Spleen (tissue), 11 donors: ENCODE results near the gene ANKRD27. TPM values are rescaled to one million over a fixed set of nuclear protein-coding genes. Genes with fewer than 3 reads are reported as not detected.

Experiments used
- DNase-seq: peaks from one replicate; pipeline ENCODE4 v3.0.0-alpha.2; 2020
- H3K27ac ChIP-seq, 8 donors: fragments of 200-600 bp; sonication (generic) in 7 of 8; 1 replicate in 4 of 8; 2 replicates in 4 of 8; pipeline versions ENCODE4 v1.5.0 to v1.8.0; 2016 to 2021; ENCODE audit warnings: inconsistent platforms in 4 of 8, mild to moderate bottlenecking in 4 of 8, moderate library complexity in 1 of 8
- H3K27me3 ChIP-seq, 7 donors: fragments of 200-600 bp; sonication (generic) in 6 of 7; replicated peaks in 1 of 7; 1 replicate in 4 of 7; 2 replicates in 3 of 7; pipeline versions ENCODE4 v1.5.0 to v1.8.0; 2016 to 2021; ENCODE audit warnings: inconsistent platforms in 3 of 7, mild to moderate bottlenecking in 1 of 7
- H3K36me3 ChIP-seq, 6 donors: fragments of 200-600 bp; sonication (generic) in 5 of 6; 1 replicate in 4 of 6; 2 replicates in 2 of 6; pipeline versions ENCODE4 v1.5.0 to v1.8.0; 2016 to 2021; ENCODE audit warnings: inconsistent platforms in 2 of 6
- H3K4me1 ChIP-seq, 6 donors: fragments of 200-600 bp; sonication (generic) in 5 of 6; 1 replicate in 3 of 6; 2 replicates in 3 of 6; pipeline versions ENCODE4 v1.5.0 to v1.8.0; 2016 to 2021; ENCODE audit warnings: inconsistent platforms in 3 of 6
- H3K4me3 ChIP-seq, 8 donors: fragments of 200-600 bp; sonication (generic) in 7 of 8; 1 replicate in 4 of 8; 2 replicates in 4 of 8; pipeline versions ENCODE4 v1.5.0 to v1.8.0; 2016 to 2021; ENCODE audit warnings: inconsistent platforms in 4 of 8, mild to moderate bottlenecking in 4 of 8, moderate library complexity in 2 of 8
- H3K9me3 ChIP-seq, 8 donors: fragments of 200-600 bp; sonication (generic) in 7 of 8; 1 replicate in 4 of 8; 2 replicates in 4 of 8; pipeline versions ENCODE4 v1.5.0 to v1.8.0; 2016 to 2021; ENCODE audit warnings: inconsistent platforms in 4 of 8
- POLR2A ChIP-seq, 3 donors: fragments of 450-650 bp; IDR thresholded peaks; one replicate each; pipeline ENCODE4 v1.5.1; 2017; ENCODE audit warnings: antibody characterized with exemption in 3 of 3, mild to moderate bottlenecking in 1 of 3
- POLR2AphosphoS5 ChIP-seq, 3 donors: sonication (generic); formaldehyde crosslinking; IDR thresholded peaks; one replicate each; pipeline ENCODE4 v1.5.1; 2017; ENCODE audit warnings: antibody characterized with exemption in 3 of 3
- WGBS, 5 donors: extraction: QIAGEN DNeasy Blood & Tissue Kit in 3 of 5; methylation state at CpG; one replicate each; pipeline versions ENCODE4 v1.1.5 to v1.1.7; 2013 to 2018; 5-methylcytosine and 5-hydroxymethylcytosine counted together
- intact Hi-C: fragments of 100-400 bp; cut with DNase I; formaldehyde crosslinking; loops from one replicate; pipeline ENCODE4 v1.15.0; 2023; ENCODE audit warnings: low total_unique reads
- polyA plus RNA-seq, 3 donors: library from polyadenylated mRNA; stranded (reverse); fragments of 200-250 nt; gene quantifications; one replicate each; pipeline ENCODE4 v1.2.1, GENCODE V29; 2013
- total RNA-seq, 7 donors: library from RNA; depleted of rRNA in 3 of 7; stranded (reverse); fragments of >200 nt in 3 of 7; fragmentation: NEBNext Ultra II Directional in 4 of 7; extraction: Animal tissue kit (Norgen Biotek cat#: 25700) in 4 of 7; gene quantifications; one replicate each; pipeline versions ENCODE4 v1.1.0 to v1.2.1, GENCODE V29; 2016 to 2021
- TF ChIP-seq, protein P1 (sequence below), 11 experiments: fragments of 200-600 bp in 7 of 11; fragments of 450-650 bp in 4 of 11; sonication (generic) in 4 of 11; IDR thresholded peaks in 8 of 11; conservative IDR thresholded peaks in 3 of 11; 1 replicate in 7 of 11; 2 replicates in 4 of 11; pipeline versions ENCODE4 v1.4.0 to v1.8.0; 2016 to 2021; ENCODE audit warnings: antibody characterized with exemption in 11 of 11, inconsistent platforms in 4 of 11, mild to moderate bottlenecking in 1 of 11
- donor health status: healthy with polysubstance abuse.
- donor health status: DM: no; HTN: no; CAD: no; lungs with moderate emphysema.
- donor health status: DM: no; HTN: no; CAD: no.
- donor health status: Bipolar disorder and iron deficiency.
- donor health status: healthy.
- donor health status: DM: no; HTN: no; CAD: no.
- donor health status: DM: yes; HTN: yes; CAD: no.

ANKRD27 gene
- total and polyA plus RNA-seq, 10 donors = 6.5 to 31.7 (median 28.2) TPM

DNA sequence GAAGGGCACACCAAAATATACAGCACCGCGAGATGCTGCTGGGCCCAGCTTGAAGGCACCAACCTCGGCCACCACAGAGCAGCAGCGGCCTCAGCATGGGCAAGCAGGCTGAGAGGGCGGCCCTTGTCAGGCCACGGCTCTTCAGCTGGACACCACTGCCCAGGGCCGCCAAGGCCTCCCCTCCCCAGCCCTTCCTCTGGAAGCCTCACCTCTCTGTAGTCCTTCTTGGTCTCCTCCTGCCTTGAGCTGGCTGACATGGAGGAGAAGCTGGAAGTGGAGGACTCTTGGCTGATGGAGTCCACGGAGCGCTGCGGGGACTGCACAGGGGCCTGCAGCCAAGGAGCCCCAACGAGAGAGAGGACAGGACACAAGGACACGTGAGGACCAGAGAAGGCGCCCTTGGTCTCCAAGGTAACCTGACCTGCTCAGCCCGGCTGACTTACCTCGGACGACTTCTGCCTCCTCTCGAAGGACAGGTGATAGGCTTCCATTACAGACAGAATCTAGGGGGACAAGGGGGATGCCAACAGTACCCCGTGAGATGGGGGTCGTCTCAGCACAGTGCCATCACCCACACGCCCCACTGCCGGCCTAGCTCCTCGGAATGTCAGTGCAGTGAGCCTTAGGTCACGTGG lies 55.8 kb downstream of the ANKRD27 start:
- Histone ChIP-seq H3K4me1 (no peaks in the 10 kb centered on the region), H3K9me3 (no peaks in the 10 kb centered on the region), H3K27me3 (no peaks in the 10 kb centered on the region), H3K4me3 (no peak overlapping the region), H3K27ac (no peak overlapping the region), H3K36me3 (peaks cover 0 to 100% (median 92%) of the 10 kb centered on the region in 6 donors)
- no peak for DNase-seq
- TF ChIP-seq POLR2A (IDR thresholded peaks at IDR 0.05) = no peak
- TF ChIP-seq POLR2AphosphoS5 (IDR thresholded peaks at IDR 0.05) = no peak
- TF ChIP-seq, protein P1, sequence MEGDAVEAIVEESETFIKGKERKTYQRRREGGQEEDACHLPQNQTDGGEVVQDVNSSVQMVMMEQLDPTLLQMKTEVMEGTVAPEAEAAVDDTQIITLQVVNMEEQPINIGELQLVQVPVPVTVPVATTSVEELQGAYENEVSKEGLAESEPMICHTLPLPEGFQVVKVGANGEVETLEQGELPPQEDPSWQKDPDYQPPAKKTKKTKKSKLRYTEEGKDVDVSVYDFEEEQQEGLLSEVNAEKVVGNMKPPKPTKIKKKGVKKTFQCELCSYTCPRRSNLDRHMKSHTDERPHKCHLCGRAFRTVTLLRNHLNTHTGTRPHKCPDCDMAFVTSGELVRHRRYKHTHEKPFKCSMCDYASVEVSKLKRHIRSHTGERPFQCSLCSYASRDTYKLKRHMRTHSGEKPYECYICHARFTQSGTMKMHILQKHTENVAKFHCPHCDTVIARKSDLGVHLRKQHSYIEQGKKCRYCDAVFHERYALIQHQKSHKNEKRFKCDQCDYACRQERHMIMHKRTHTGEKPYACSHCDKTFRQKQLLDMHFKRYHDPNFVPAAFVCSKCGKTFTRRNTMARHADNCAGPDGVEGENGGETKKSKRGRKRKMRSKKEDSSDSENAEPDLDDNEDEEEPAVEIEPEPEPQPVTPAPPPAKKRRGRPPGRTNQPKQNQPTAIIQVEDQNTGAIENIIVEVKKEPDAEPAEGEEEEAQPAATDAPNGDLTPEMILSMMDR (IDR thresholded peaks at IDR 0.05 in 8 of 11, conservative IDR thresholded peaks at IDR 0.05 in 3 of 11) = no peak
- 91 to 96% (median 92%) methylated on average over 17 to 23 of the region's 23 CpGs for WGBS, 5 donors
- intact Hi-C loops = no loop called here

DNA sequence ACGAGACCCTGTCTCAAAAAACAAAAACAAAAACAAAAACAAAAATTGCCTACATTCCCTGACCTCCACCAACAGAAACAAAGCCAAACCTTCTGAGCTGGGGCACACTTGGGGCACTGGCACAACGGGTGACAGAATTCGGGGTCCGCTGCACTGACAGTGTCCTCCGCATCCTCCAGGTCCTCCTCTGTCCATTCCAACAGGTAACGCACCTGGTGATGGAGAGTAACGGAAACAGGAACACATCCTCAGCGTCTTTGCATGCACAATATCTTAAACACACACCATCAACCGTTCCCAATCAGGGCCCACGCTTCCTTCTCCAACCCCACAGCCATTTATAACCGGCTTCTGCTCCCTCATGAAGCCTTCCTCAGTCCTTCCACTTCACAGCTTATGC lies 59.4 kb downstream of the ANKRD27 start:
- intact Hi-C loops = no loop called here
- H3K36me3 ChIP-seq = peaks cover 0 to 100% (median 75%) of the 10 kb centered on the region in 6 donors
- DNase-seq = no peak
- H3K4me1 ChIP-seq = no peaks in the 10 kb centered on the region
- 84 to 97% (median 86%) methylated on average over 11 of the region's 11 CpGs for WGBS, 5 donors
- TF ChIP-seq POLR2AphosphoS5 (IDR thresholded peaks at IDR 0.05) (no peak), POLR2A (IDR thresholded peaks at IDR 0.05) (no peak)
- H3K27me3 ChIP-seq = no peaks in the 10 kb centered on the region
- H3K9me3 ChIP-seq = no peaks in the 10 kb centered on the region
- H3K4me3 ChIP-seq = no peak overlapping the region
- H3K27ac ChIP-seq = no peak overlapping the region

DNA sequence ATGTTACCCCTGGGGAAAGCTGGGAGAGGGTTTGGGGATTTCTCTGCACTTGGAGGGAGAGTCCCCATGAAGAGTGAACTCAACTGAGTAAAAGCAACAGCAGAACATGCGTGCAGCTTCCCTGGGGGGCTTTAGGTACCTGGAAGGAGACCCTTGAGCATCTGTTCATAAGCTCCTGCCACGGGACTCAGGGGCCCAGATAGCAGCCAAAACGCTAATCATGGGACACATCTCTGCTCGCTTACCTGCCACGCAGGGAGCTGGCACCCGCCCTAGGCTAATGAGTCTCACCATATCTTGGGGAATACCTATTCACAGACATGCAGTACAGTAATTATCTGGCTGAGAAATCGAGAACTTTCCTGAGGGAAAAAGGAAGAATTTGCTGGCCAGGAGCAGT lies 60.1 kb downstream of the ANKRD27 start:
- Histone ChIP-seq H3K27me3 (no peaks in the 10 kb centered on the region), H3K4me3 (no peak overlapping the region), H3K4me1 (no peaks in the 10 kb centered on the region), H3K27ac (no peak overlapping the region), H3K9me3 (no peaks in the 10 kb centered on the region), H3K36me3 (peaks cover 0 to 99% (median 72%) of the 10 kb centered on the region in 6 donors)
- TF ChIP-seq POLR2AphosphoS5 (IDR thresholded peaks at IDR 0.05) (no peak), POLR2A (IDR thresholded peaks at IDR 0.05) (no peak)
- TF ChIP-seq, protein P1 (IDR thresholded peaks at IDR 0.05 in 8 of 11, conservative IDR thresholded peaks at IDR 0.05 in 3 of 11) = no peak
- DNase-seq = peak; percentile 28
- 92 to 99% (median 95%) methylated on average over 7 of the region's 7 CpGs for WGBS, 5 donors
- intact Hi-C loops = no loop called here

DNA sequence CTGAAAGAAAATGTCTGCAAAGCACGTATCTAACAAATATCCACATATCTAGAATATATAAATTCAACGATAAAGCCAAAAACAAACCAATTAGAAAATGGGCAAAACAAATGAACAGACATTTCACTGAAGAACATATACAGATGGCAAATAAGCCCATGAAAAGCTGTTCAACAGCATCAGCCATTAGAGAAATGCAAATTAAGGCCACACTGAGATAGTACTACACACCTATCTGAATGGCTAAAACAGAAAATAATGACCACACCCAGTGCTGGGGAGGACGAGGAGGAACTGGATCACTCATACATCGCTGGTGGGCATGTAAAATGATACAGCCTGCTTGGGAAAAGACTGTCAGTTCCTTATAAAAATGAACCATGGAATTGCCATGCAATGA lies 62.0 kb downstream of the ANKRD27 start:
- Histone ChIP-seq H3K27ac (no peak overlapping the region), H3K36me3 (peaks cover 0 to 99% (median 60%) of the 10 kb centered on the region in 6 donors), H3K4me3 (no peak overlapping the region), H3K27me3 (no peaks in the 10 kb centered on the region), H3K9me3 (no peaks in the 10 kb centered on the region), H3K4me1 (no peaks in the 10 kb centered on the region)
- DNase-seq = no peak
- WGBS, 5 donors = 67 to 97% (median 72%) methylated on average over 4 of the region's 4 CpGs
- intact Hi-C loops = no loop called here
- no peak for TF ChIP-seq POLR2A (IDR thresholded peaks at IDR 0.05)
- no peak for TF ChIP-seq POLR2AphosphoS5 (IDR thresholded peaks at IDR 0.05)
- TF ChIP-seq, protein P1 (IDR thresholded peaks at IDR 0.05 in 8 of 11, conservative IDR thresholded peaks at IDR 0.05 in 3 of 11) = no peak
